ENCODE measurements around the gene DYNLT5. TPM values are rescaled to one million over a fixed set of nuclear protein-coding genes. Genes with fewer than 3 reads are reported as not detected.

DYNLT5 gene
- total and polyA plus RNA-seq, 10 donors = 0.09 to 2.5 (median 0.60) TPM; not detected in 2

DNA sequence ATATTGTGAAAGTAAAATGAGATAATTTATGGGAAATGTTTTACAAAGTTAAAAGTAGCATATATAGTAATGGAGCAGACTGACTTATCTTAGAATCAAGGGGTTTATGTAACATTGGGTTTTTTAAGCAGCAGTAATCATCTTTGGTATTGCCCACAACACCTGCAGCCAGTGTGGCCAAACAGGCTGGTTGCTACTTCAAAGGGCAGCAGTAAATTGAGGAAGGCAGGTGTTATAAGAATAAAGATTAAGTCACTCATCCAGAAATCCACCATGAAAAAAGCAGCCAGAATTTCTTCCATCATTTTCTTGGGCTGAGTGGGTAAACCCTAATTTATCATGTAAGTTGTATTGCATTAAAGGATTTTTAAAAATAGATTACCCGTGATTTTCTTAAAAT, 16.7 kb downstream of the DYNLT5 start:
- Histone ChIP-seq H3K27me3 (replicated peaks in 1 of 7) (no peaks in the 10 kb centered on the region), H3K4me3 (no peak overlapping the region), H3K9me3 (no peaks in the 10 kb centered on the region), H3K27ac (no peak overlapping the region), H3K4me1 (peaks cover 0 to 6% (median 2%) of the 10 kb centered on the region in 6 donors), H3K36me3 (peaks cover 0 to 8% (median 0%) of the 10 kb centered on the region in 6 donors)
- intact Hi-C loops (cut with DNase I; ENCODE audit: low total_unique reads) = loop anchor here (5.0 to 10.0 kb wide), 2 partner anchors 373 to 726 kb away; no protein-coding TSS in a partner anchor
- no peak for DNase-seq
- TF ChIP-seq POLR2A (IDR thresholded peaks at IDR 0.05) (no peak), POLR2AphosphoS5 (IDR thresholded peaks at IDR 0.05) (no peak)
- TF ChIP-seq, protein P1, sequence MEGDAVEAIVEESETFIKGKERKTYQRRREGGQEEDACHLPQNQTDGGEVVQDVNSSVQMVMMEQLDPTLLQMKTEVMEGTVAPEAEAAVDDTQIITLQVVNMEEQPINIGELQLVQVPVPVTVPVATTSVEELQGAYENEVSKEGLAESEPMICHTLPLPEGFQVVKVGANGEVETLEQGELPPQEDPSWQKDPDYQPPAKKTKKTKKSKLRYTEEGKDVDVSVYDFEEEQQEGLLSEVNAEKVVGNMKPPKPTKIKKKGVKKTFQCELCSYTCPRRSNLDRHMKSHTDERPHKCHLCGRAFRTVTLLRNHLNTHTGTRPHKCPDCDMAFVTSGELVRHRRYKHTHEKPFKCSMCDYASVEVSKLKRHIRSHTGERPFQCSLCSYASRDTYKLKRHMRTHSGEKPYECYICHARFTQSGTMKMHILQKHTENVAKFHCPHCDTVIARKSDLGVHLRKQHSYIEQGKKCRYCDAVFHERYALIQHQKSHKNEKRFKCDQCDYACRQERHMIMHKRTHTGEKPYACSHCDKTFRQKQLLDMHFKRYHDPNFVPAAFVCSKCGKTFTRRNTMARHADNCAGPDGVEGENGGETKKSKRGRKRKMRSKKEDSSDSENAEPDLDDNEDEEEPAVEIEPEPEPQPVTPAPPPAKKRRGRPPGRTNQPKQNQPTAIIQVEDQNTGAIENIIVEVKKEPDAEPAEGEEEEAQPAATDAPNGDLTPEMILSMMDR (IDR thresholded peaks at IDR 0.05 in 8 of 11, conservative IDR thresholded peaks at IDR 0.05 in 3 of 11) = no peak
- WGBS, 5 donors = 89 to 97% (median 95%) methylated on average over 1 of the region's 1 CpG

DNA sequence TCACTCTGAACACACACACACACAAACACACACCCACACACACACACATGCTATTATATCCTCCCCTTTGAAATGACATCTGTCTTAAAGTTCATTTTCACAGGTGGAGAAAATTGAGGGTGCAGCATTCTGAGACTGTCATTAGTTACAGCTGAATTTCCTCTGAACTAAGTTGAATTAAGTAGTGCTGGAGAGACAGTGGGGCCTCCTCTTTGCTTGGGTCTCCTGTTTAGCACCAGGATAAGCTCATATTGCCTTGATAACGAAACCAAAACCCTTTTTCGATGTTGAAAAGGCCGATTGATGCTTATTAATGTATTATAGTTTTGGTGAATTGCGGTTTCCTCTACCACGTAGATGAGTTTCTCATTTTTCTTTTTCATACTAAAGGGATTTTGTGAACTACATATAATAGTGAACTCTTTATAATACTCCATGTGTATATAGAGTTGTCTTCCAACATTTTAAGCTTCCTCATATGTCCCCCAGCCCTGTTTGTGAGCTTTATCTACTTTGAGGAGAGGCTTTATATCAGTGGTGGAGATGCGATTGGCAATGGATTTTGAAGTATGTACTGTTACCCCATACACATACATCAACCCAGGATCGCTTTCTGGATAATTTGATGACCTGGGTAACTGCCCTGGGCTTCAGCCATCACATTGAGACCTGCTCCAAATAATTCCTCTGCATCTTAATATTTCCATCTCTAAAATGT, 17.4 kb downstream of the DYNLT5 start:
- DNase-seq = no peak
- H3K4me1 ChIP-seq = peaks cover 0 to 6% (median 2%) of the 10 kb centered on the region in 6 donors
- intact Hi-C loops (cut with DNase I; ENCODE audit: low total_unique reads) = loop anchor here (5.0 to 10.0 kb wide), 2 partner anchors 373 to 725 kb away; no protein-coding TSS in a partner anchor
- peak overlapping the region in 2 of 8 donors; percentile 18 to 24 for H3K4me3 ChIP-seq
- peak overlapping the region in 1 of 8 donors; percentile 9 for H3K27ac ChIP-seq
- no peaks in the 10 kb centered on the region for H3K27me3 ChIP-seq (replicated peaks in 1 of 7)
- TF ChIP-seq, protein P1 (IDR thresholded peaks at IDR 0.05 in 8 of 11, conservative IDR thresholded peaks at IDR 0.05 in 3 of 11) = no peak
- TF ChIP-seq POLR2A (IDR thresholded peaks at IDR 0.05) (no peak), POLR2AphosphoS5 (IDR thresholded peaks at IDR 0.05) (no peak)
- H3K36me3 ChIP-seq = peaks cover 0 to 8% (median 0%) of the 10 kb centered on the region in 6 donors
- no peaks in the 10 kb centered on the region for H3K9me3 ChIP-seq
- WGBS, 5 donors = 73 to 82% (median 79%) methylated on average over 7 of the region's 7 CpGs

DNA sequence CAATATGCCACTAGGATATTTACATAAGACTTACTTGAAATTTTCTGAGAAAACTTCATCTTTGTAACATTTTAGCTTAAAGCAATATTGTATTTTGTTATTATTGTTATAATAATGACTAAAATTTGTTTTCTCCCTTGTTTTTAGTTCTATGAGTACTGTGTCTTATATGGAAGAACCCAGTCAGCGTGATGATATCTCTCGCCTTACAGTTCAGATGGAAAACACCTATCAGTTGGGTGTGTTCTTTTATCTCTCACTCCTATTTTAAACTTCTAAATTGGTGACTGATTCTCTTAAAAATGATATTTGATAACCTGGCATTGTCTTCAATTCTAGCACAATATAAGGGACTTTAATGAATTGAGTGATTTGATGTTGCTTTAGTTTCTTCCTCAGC, 18.0 kb downstream of the DYNLT5 start:
- H3K9me3 ChIP-seq = no peaks in the 10 kb centered on the region
- 93 to 98% (median 97%) methylated on average over 2 of the region's 2 CpGs for WGBS, 5 donors
- H3K27ac ChIP-seq = no peak overlapping the region
- intact Hi-C loops (cut with DNase I; ENCODE audit: low total_unique reads) = no loop called here
- H3K4me3 ChIP-seq = no peak overlapping the region
- peaks cover 0 to 1% (median under 1%) of the 10 kb centered on the region in 6 donors for H3K4me1 ChIP-seq
- H3K36me3 ChIP-seq = peaks cover 0 to 8% (median 0%) of the 10 kb centered on the region in 6 donors
- TF ChIP-seq POLR2A (IDR thresholded peaks at IDR 0.05) (no peak), POLR2AphosphoS5 (IDR thresholded peaks at IDR 0.05) (no peak)
- TF ChIP-seq, protein P1 (IDR thresholded peaks at IDR 0.05 in 8 of 11, conservative IDR thresholded peaks at IDR 0.05 in 3 of 11) = no peak
- no peaks in the 10 kb centered on the region for H3K27me3 ChIP-seq (replicated peaks in 1 of 7)
- DNase-seq = no peak

DNA sequence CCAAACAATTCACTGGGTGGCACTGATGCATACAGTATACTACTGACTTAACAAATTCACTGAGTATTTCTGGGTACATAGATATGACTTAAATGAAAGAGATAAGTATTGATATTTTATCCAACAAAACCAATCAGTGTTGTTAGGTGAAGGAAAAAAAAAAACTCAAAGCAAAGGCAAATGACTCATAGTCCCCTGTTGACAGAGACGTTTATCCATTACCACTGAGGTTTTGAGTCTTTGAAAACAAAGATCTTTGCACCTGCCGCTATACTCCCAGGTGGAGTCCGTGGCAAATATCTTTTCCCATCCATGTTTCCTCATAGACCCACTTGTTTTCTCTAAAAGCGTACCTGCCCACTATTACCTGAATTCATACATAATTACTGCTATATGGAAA, 18.4 kb downstream of the DYNLT5 start:
- DNase-seq = no peak
- no peaks in the 10 kb centered on the region for H3K9me3 ChIP-seq
- H3K4me1 ChIP-seq = no peaks in the 10 kb centered on the region
- TF ChIP-seq POLR2A (IDR thresholded peaks at IDR 0.05) = no peak
- no peak for TF ChIP-seq POLR2AphosphoS5 (IDR thresholded peaks at IDR 0.05)
- TF ChIP-seq, protein P1 (IDR thresholded peaks at IDR 0.05 in 8 of 11, conservative IDR thresholded peaks at IDR 0.05 in 3 of 11) = no peak
- H3K27me3 ChIP-seq (replicated peaks in 1 of 7) = no peaks in the 10 kb centered on the region
- intact Hi-C loops (cut with DNase I; ENCODE audit: low total_unique reads) = no loop called here
- no peak overlapping the region for H3K27ac ChIP-seq
- peaks cover 0 to 8% (median 0%) of the 10 kb centered on the region in 6 donors for H3K36me3 ChIP-seq
- WGBS, 5 donors = 82 to 89% (median 88%) methylated on average over 4 of the region's 4 CpGs
- H3K4me3 ChIP-seq = no peak overlapping the region

All from spleen (tissue), 11 donors.